Neuronal stem cell (in vitro differentiated cells): Measurements from ENCODE around the gene NRXN3.

Experiments
- DNase-seq: peaks from one replicate; pipeline ENCODE4 v3.0.0-alpha.2; 2013; ENCODE audit warnings: low spot score
- H2AFZ ChIP-seq: one replicate; pipeline ENCODE4 v1.6.1; 2013; ENCODE audit warnings: mild to moderate bottlenecking, low read length, inconsistent platforms
- H2AK5ac ChIP-seq: 2 replicates; pipeline ENCODE4 v1.6.1; 2013; ENCODE audit warnings: low read depth, mild to moderate bottlenecking, inconsistent platforms, low read length, moderate library complexity, mixed read lengths
- H2BK120ac ChIP-seq: 2 replicates; pipeline ENCODE4 v1.6.1; 2013; ENCODE audit warnings: low read depth, mild to moderate bottlenecking, inconsistent platforms, low read length, moderate library complexity, mixed read lengths
- H2BK12ac ChIP-seq: one replicate; pipeline ENCODE4 v1.6.1; 2013; ENCODE audit warnings: low read length, inconsistent platforms
- H2BK15ac ChIP-seq: 2 replicates; pipeline ENCODE4 v1.6.1; 2013; ENCODE audit warnings: mild to moderate bottlenecking, low read length, inconsistent platforms, mixed read lengths
- H2BK5ac ChIP-seq: one replicate; pipeline ENCODE4 v1.6.1; 2013; ENCODE audit warnings: inconsistent platforms, mild to moderate bottlenecking, low read length, moderate library complexity
- H3K14ac ChIP-seq: one replicate; pipeline ENCODE4 v1.6.1; 2013; ENCODE audit warnings: low read length, inconsistent platforms
- H3K18ac ChIP-seq: 2 replicates; pipeline ENCODE4 v1.6.1; 2013; ENCODE audit warnings: low read length, inconsistent platforms
- H3K23ac ChIP-seq: 2 replicates; pipeline ENCODE4 v1.6.1; 2013; ENCODE audit warnings: low read depth, mild to moderate bottlenecking, mixed read lengths, low read length, inconsistent platforms; ENCODE audit not compliant: poor library complexity
- H3K27ac ChIP-seq: replicated peaks from 3 replicates; pipeline ENCODE4 v1.5.1; 2013; ENCODE audit warnings: low read length, inconsistent platforms
- H3K27me3 ChIP-seq, 3 experiments: 2 replicates each; pipeline ENCODE4 v1.6.1; 2013; ENCODE audit warnings: low read length in 3 of 3, mild to moderate bottlenecking in 2 of 3, inconsistent platforms in 1 of 3, low read depth in 1 of 3, mixed read lengths in 1 of 3, moderate library complexity in 1 of 3; ENCODE audit not compliant: control insufficient read depth in 3 of 3, insufficient read depth in 3 of 3
- H3K36me3 ChIP-seq, 2 donors: replicated peaks in 1 of 2; 2 replicates each; pipeline ENCODE4 v1.6.1; 2013; ENCODE audit warnings: low read length in 2 of 2; ENCODE audit not compliant: control insufficient read depth in 2 of 2, insufficient read depth in 2 of 2
- H3K4ac ChIP-seq: 2 replicates; pipeline ENCODE4 v1.6.1; 2013; ENCODE audit warnings: inconsistent platforms, mild to moderate bottlenecking, low read length, moderate library complexity
- H3K4me1 ChIP-seq, 2 donors: 1 replicate in 1 of 2; 2 replicates in 1 of 2; pipeline ENCODE4 v1.6.1; 2013; ENCODE audit warnings: low read length in 2 of 2, low read depth in 1 of 2; ENCODE audit not compliant: control insufficient read depth in 2 of 2, insufficient read depth in 1 of 2
- H3K4me2 ChIP-seq: one replicate; pipeline ENCODE4 v1.6.1; 2013; ENCODE audit warnings: mild to moderate bottlenecking, low read length, inconsistent platforms; ENCODE audit not compliant: insufficient read depth, poor library complexity, severe bottlenecking
- H3K4me3 ChIP-seq, 2 donors: 2 replicates each; pipeline ENCODE4 v1.5.1; 2013; ENCODE audit warnings: low read length in 2 of 2, mild to moderate bottlenecking in 2 of 2, inconsistent platforms in 1 of 2, moderate library complexity in 1 of 2
- H3K79me1 ChIP-seq: one replicate; pipeline ENCODE4 v1.6.1; 2013; ENCODE audit warnings: low read depth, mild to moderate bottlenecking, inconsistent platforms, low read length, moderate library complexity
- H3K9ac ChIP-seq: one replicate; pipeline ENCODE4 v1.6.1; 2013; ENCODE audit warnings: mild to moderate bottlenecking, low read depth, low read length, inconsistent platforms; ENCODE audit not compliant: poor library complexity
- H3K9me3 ChIP-seq, 2 donors: replicated peaks in 1 of 2; 2 replicates each; pipeline versions ENCODE3 to v1.6.1; 2013; ENCODE audit warnings: low read length in 2 of 2, mild to moderate bottlenecking in 2 of 2, inconsistent platforms in 1 of 2, low read depth in 1 of 2, mixed read lengths in 1 of 2, moderate library complexity in 1 of 2; ENCODE audit not compliant: control insufficient read depth in 2 of 2, insufficient read depth in 1 of 2
- H4K8ac ChIP-seq: one replicate; pipeline ENCODE4 v1.6.1; 2013; ENCODE audit warnings: low read depth, mild to moderate bottlenecking, inconsistent platforms, low read length, moderate library complexity
- H4K91ac ChIP-seq: one replicate; pipeline ENCODE4 v1.6.1; 2013; ENCODE audit warnings: low read length, low read depth, mild to moderate bottlenecking, inconsistent platforms; ENCODE audit not compliant: poor library complexity
- WGBS, 2 donors: extraction: QIAGEN DNeasy Blood & Tissue Kit; methylation state at CpG; one replicate each; pipeline ENCODE4 v1.1.7; 2013; ENCODE audit warnings: missing lambda C conversion rate in 2 of 2, mixed read lengths in 1 of 2; ENCODE audit not compliant: insufficient read length in 2 of 2, insufficient replicate concordance in 1 of 2; ENCODE audit errors: extremely low coverage in 2 of 2; 5-methylcytosine and 5-hydroxymethylcytosine counted together

Gene NRXN3

DNA sequence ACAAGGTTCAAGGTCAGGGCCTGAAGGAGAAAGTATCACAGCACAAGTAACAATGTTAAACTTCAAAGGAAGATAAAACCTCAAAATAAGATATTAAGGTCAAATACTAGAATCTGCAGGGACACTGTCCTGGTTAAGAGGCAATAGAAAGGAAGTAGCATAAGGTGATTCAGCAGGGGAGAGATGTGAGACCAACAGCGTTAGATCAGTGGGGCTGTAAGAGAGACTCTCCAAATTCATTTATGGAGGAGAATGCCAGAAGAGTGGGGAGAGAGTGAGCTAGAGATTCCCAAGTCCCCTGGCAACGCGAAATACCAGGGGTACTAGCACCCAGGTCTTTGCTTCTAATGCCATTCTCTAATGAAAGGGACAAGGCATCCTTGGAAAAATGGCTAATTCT, 1430.2 kb downstream of the NRXN3 start:
- Histone ChIP-seq H2BK15ac (no peak overlapping the region), H2BK5ac (no peak overlapping the region), H3K27ac (no peak overlapping the region), H4K91ac (no peak overlapping the region), H3K23ac (no peak overlapping the region), H3K14ac (no peak overlapping the region), H3K4me3 (no peak overlapping the region), H2BK12ac (no peak overlapping the region), H2BK120ac (no peak overlapping the region), H3K18ac (no peak overlapping the region), H2AFZ (no peak overlapping the region), H3K9ac (no peak overlapping the region), H4K8ac (no peak overlapping the region), H2AK5ac (no peak overlapping the region), H3K4ac (no peak overlapping the region), H3K79me1 (no peaks in the 10 kb centered on the region), H3K4me1 (no peaks in the 10 kb centered on the region), H3K36me3 (no peaks in the 10 kb centered on the region), H3K9me3 (peaks cover 3 to 7% of the 10 kb centered on the region in 2 donors), H3K27me3 (no peaks in the 10 kb centered on the region), H3K4me2 (no peak overlapping the region)
- DNase-seq = no peak
- WGBS, 2 donors = no CpG with 5 or more reads among the region's 3 CpGs

DNA sequence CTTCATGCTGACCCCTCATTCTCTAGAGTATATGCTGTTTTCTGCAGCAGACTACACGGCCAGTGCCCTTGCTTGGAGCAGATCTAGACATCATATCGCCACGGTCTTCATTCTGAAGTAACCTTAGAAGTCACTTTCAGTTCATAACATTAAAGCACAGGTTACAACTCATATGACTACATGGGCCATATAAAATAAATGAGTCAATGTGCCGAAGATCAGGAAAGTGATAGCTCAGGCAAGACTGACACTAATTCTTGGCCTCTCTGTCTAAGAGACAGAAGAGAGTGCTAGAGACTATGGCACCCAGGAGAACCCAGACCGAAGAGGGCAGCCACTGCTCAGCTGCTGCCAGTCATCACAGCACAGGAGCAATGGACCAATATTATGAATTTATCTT, 1431.4 kb downstream of the NRXN3 start:
- Histone ChIP-seq H2AFZ (no peak overlapping the region), H3K9ac (no peak overlapping the region), H2BK12ac (no peak overlapping the region), H3K9me3 (no peaks in the 10 kb centered on the region), H3K4me1 (peaks cover 0 to 2% of the 10 kb centered on the region in 2 donors), H3K14ac (no peak overlapping the region), H2BK5ac (no peak overlapping the region), H2BK15ac (no peak overlapping the region), H3K27me3 (no peaks in the 10 kb centered on the region), H3K4ac (no peak overlapping the region), H3K36me3 (no peaks in the 10 kb centered on the region), H3K4me2 (no peak overlapping the region), H3K79me1 (no peaks in the 10 kb centered on the region), H2BK120ac (no peak overlapping the region), H3K4me3 (no peak overlapping the region), H4K91ac (no peak overlapping the region), H4K8ac (no peak overlapping the region), H3K27ac (no peak overlapping the region), H2AK5ac (no peak overlapping the region), H3K23ac (no peak overlapping the region), H3K18ac (no peak overlapping the region)
- no CpG with 5 or more reads among the region's 5 CpGs for WGBS, 2 donors
- no peak for DNase-seq

DNA sequence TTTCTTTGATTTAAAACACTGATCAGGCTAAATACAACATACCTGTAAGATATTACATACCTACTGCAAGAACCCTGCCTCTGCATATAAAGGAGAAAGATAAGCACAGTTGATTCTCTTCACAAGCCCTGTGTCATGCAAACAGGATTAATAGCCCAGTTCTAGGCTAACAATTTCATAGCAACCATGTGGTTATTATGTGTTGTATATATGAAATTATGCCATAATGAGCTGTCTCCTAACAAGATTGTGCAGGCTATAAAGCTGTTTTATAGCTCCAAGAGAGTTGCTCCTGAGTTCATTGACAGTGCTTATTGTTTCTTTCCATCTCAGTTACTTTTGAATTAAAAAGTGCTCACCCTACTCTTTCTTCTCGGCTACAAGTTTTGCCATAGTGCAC, 1431.9 kb downstream of the NRXN3 start:
- Histone ChIP-seq H3K27me3 (no peaks in the 10 kb centered on the region), H3K79me1 (no peaks in the 10 kb centered on the region), H3K9ac (no peak overlapping the region), H2BK12ac (no peak overlapping the region), H2BK120ac (no peak overlapping the region), H3K4me3 (no peak overlapping the region), H2BK15ac (no peak overlapping the region), H3K36me3 (no peaks in the 10 kb centered on the region), H4K91ac (no peak overlapping the region), H2AFZ (no peak overlapping the region), H3K18ac (no peak overlapping the region), H3K23ac (no peak overlapping the region), H4K8ac (no peak overlapping the region), H2AK5ac (no peak overlapping the region), H3K4ac (no peak overlapping the region), H3K4me2 (no peak overlapping the region), H3K27ac (no peak overlapping the region), H3K9me3 (no peaks in the 10 kb centered on the region), H3K4me1 (peaks cover 0 to 2% of the 10 kb centered on the region in 2 donors), H2BK5ac (no peak overlapping the region), H3K14ac (no peak overlapping the region)
- no peak for DNase-seq
- no CpG with 5 or more reads among the region's 1 CpG for WGBS, 2 donors

DNA sequence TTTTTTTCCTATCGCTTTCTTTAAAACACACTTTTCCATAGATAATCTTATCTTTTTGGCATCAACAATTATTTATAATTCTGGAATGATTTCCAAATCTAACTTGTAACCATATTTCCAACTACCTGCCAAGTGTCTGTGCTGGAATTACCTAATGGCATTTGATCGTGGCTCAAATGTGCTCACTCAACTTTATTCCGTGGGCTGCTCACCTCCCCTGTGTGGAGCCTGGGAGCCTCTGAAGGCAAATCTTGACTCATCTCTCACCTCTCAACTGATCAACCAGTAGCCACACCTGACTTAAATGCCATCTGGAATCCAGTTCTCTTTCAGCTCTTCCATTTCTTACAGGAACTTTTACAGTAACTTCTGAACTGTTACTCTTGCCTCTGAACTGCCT, 1432.6 kb downstream of the NRXN3 start:
- no peak overlapping the region for H3K27ac ChIP-seq
- no peak overlapping the region for H4K8ac ChIP-seq
- no peak overlapping the region for H2BK12ac ChIP-seq
- H3K23ac ChIP-seq = no peak overlapping the region
- DNase-seq = no peak
- no peak overlapping the region for H2BK15ac ChIP-seq
- H3K4me1 ChIP-seq = peaks cover 0 to 2% of the 10 kb centered on the region in 2 donors
- H3K9ac ChIP-seq = no peak overlapping the region
- H3K36me3 ChIP-seq = no peaks in the 10 kb centered on the region
- no peak overlapping the region for H2BK120ac ChIP-seq
- H3K18ac ChIP-seq = no peak overlapping the region
- WGBS, 2 donors = no CpG with 5 or more reads among the region's 3 CpGs
- no peak overlapping the region for H3K4ac ChIP-seq
- no peak overlapping the region for H3K4me2 ChIP-seq
- no peak overlapping the region for H3K14ac ChIP-seq
- no peaks in the 10 kb centered on the region for H3K9me3 ChIP-seq
- no peak overlapping the region for H2BK5ac ChIP-seq
- H2AFZ ChIP-seq = no peak overlapping the region
- H3K27me3 ChIP-seq = no peaks in the 10 kb centered on the region
- H3K79me1 ChIP-seq = no peaks in the 10 kb centered on the region
- H3K4me3 ChIP-seq = no peak overlapping the region
- H2AK5ac ChIP-seq = no peak overlapping the region
- no peak overlapping the region for H4K91ac ChIP-seq
